ENCODE results near the gene MACIR. TPM values are rescaled to one million over a fixed set of nuclear protein-coding genes. Genes with fewer than 3 reads are reported as not detected.

Gene MACIR
- total and polyA plus RNA-seq, 4 donors = 0.69 to 18.6 (median 0.83) TPM

GRCh38 chr5:103258957-103259704, 568 bp downstream of the MACIR start:
- under 1% methylated on average over 91 of the region's 91 CpGs for WGBS
- peak; percentile 84 for DNase-seq (ENCODE audit: low spot score)
- H3K36me3 ChIP-seq (ENCODE audit: control insufficient read depth in 4 of 4, insufficient read depth in 3 of 4, low read depth in 1 of 4, low read length in 3 of 4) = no peaks in the 10 kb centered on the region
- no peak for TF ChIP-seq RXRA (IDR thresholded peaks at IDR 0.05)
- TF ChIP-seq ATF3 (IDR thresholded peaks at IDR 0.05) = no peak
- no peak for TF ChIP-seq SP1 (IDR thresholded peaks at IDR 0.05)
- TF ChIP-seq NR2F2 (IDR thresholded peaks at IDR 0.05) = no peak
- no peak for TF ChIP-seq FOXA2 (IDR thresholded peaks at IDR 0.05)
- TF ChIP-seq, protein P1, sequence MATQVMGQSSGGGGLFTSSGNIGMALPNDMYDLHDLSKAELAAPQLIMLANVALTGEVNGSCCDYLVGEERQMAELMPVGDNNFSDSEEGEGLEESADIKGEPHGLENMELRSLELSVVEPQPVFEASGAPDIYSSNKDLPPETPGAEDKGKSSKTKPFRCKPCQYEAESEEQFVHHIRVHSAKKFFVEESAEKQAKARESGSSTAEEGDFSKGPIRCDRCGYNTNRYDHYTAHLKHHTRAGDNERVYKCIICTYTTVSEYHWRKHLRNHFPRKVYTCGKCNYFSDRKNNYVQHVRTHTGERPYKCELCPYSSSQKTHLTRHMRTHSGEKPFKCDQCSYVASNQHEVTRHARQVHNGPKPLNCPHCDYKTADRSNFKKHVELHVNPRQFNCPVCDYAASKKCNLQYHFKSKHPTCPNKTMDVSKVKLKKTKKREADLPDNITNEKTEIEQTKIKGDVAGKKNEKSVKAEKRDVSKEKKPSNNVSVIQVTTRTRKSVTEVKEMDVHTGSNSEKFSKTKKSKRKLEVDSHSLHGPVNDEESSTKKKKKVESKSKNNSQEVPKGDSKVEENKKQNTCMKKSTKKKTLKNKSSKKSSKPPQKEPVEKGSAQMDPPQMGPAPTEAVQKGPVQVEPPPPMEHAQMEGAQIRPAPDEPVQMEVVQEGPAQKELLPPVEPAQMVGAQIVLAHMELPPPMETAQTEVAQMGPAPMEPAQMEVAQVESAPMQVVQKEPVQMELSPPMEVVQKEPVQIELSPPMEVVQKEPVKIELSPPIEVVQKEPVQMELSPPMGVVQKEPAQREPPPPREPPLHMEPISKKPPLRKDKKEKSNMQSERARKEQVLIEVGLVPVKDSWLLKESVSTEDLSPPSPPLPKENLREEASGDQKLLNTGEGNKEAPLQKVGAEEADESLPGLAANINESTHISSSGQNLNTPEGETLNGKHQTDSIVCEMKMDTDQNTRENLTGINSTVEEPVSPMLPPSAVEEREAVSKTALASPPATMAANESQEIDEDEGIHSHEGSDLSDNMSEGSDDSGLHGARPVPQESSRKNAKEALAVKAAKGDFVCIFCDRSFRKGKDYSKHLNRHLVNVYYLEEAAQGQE (IDR thresholded peaks at IDR 0.05) = no peak
- TF ChIP-seq FOXA1 (IDR thresholded peaks at IDR 0.05) = no peak
- no peak for TF ChIP-seq RAD21 (IDR thresholded peaks at IDR 0.05)
- no peak for TF ChIP-seq TAF1 (conservative IDR thresholded peaks at IDR 0.05)
- TF ChIP-seq, protein P2, sequence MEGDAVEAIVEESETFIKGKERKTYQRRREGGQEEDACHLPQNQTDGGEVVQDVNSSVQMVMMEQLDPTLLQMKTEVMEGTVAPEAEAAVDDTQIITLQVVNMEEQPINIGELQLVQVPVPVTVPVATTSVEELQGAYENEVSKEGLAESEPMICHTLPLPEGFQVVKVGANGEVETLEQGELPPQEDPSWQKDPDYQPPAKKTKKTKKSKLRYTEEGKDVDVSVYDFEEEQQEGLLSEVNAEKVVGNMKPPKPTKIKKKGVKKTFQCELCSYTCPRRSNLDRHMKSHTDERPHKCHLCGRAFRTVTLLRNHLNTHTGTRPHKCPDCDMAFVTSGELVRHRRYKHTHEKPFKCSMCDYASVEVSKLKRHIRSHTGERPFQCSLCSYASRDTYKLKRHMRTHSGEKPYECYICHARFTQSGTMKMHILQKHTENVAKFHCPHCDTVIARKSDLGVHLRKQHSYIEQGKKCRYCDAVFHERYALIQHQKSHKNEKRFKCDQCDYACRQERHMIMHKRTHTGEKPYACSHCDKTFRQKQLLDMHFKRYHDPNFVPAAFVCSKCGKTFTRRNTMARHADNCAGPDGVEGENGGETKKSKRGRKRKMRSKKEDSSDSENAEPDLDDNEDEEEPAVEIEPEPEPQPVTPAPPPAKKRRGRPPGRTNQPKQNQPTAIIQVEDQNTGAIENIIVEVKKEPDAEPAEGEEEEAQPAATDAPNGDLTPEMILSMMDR (IDR thresholded peaks at IDR 0.05; ENCODE audit: low read depth, low read length, missing input control) = no peak
- TF ChIP-seq JUND (IDR thresholded peaks at IDR 0.05) = no peak
- TF ChIP-seq ZBTB33 (IDR thresholded peaks at IDR 0.05) = no peak
- H3K9me3 ChIP-seq (ENCODE audit: control insufficient read depth in 4 of 4, low read length in 3 of 4) = no peaks in the 10 kb centered on the region
- H3K27ac ChIP-seq (ENCODE audit: low read depth in 1 of 2, low read length in 2 of 2) = peak overlapping the region; percentile 75 to 84
- peak overlapping the region; percentile 67 to 79 (median 77) for H3K4me3 ChIP-seq (ENCODE audit: low read depth in 1 of 3, low read length in 3 of 3)
- peaks cover 0 to 2% (median 0%) of the 10 kb centered on the region in 4 donors for H3K27me3 ChIP-seq (ENCODE audit: control insufficient read depth in 4 of 4, insufficient read depth in 4 of 4, low read length in 3 of 4)
- no peak overlapping the region for H3K9ac ChIP-seq (ENCODE audit: low read depth in 1 of 2, low read length in 2 of 2)
- peaks cover 0 to 19% (median 8%) of the 10 kb centered on the region in 4 donors for H3K4me1 ChIP-seq (ENCODE audit: control insufficient read depth in 4 of 4, insufficient read depth in 4 of 4, low read length in 3 of 4)

GRCh38 chr5:103259705-103260355, 1.3 kb downstream of the MACIR start:
- 7% methylated on average over 20 of the region's 20 CpGs for WGBS
- Histone ChIP-seq H3K4me3 (ENCODE audit: low read depth in 1 of 3, low read length in 3 of 3) (peak overlapping the region; percentile 67 to 79 (median 77)), H3K36me3 (ENCODE audit: control insufficient read depth in 4 of 4, insufficient read depth in 3 of 4, low read depth in 1 of 4, low read length in 3 of 4) (no peaks in the 10 kb centered on the region), H3K27ac (ENCODE audit: low read depth in 1 of 2, low read length in 2 of 2) (peak overlapping the region; percentile 75 to 84), H3K27me3 (ENCODE audit: control insufficient read depth in 4 of 4, insufficient read depth in 4 of 4, low read length in 3 of 4) (peaks cover 0 to 2% (median 0%) of the 10 kb centered on the region in 4 donors), H3K9ac (ENCODE audit: low read depth in 1 of 2, low read length in 2 of 2) (no peak overlapping the region), H3K4me1 (ENCODE audit: control insufficient read depth in 4 of 4, insufficient read depth in 4 of 4, low read length in 3 of 4) (peaks cover 0 to 19% (median 8%) of the 10 kb centered on the region in 4 donors), H3K9me3 (ENCODE audit: control insufficient read depth in 4 of 4, low read length in 3 of 4) (no peaks in the 10 kb centered on the region)
- no peak for DNase-seq (ENCODE audit: low spot score)
- TF ChIP-seq, protein P2 (IDR thresholded peaks at IDR 0.05; ENCODE audit: low read depth, low read length, missing input control) = no peak
- TF ChIP-seq HNF4G (IDR thresholded peaks at IDR 0.05) (no peak), HNF4A (conservative IDR thresholded peaks at IDR 0.05) (no peak), GABPA (IDR thresholded peaks at IDR 0.05 in 1 of 2, conservative IDR thresholded peaks at IDR 0.05 in 1 of 2) (no peak), ZBTB33 (IDR thresholded peaks at IDR 0.05) (no peak), ATF3 (IDR thresholded peaks at IDR 0.05) (no peak), NR2F2 (IDR thresholded peaks at IDR 0.05) (no peak), YY1 (IDR thresholded peaks at IDR 0.05) (no peak), EGR1 (IDR thresholded peaks at IDR 0.05; ENCODE audit: low read depth in 2 of 2) (no peak), FOXA2 (IDR thresholded peaks at IDR 0.05) (no peak), FOXA1 (IDR thresholded peaks at IDR 0.05) (no peak), TAF1 (conservative IDR thresholded peaks at IDR 0.05) (no peak)

Measured in liver (tissue), 9 donors.